ENCODE measurements around the gene MARF1. TPM values are rescaled to one million over a fixed set of nuclear protein-coding genes. Genes with fewer than 3 reads are reported as not detected.
"Not testable (repeated sequence)": the region's sequence is repeated elsewhere in the genome, so short reads cannot be mapped to it uniquely, and the experiment has no call there.

The MARF1 gene
- total RNA-seq, 1 donor from 2014 or later: 48.4 TPM

- no peak for ATAC-seq
- DNase-seq (ENCODE audit: missing footprints): no peak
- intact Hi-C loops (cut with DNase I): no loop called here
These were observed 78.2 kb downstream of the MARF1 start for GRCh38 chr16:15564604-15565339.

DNA sequence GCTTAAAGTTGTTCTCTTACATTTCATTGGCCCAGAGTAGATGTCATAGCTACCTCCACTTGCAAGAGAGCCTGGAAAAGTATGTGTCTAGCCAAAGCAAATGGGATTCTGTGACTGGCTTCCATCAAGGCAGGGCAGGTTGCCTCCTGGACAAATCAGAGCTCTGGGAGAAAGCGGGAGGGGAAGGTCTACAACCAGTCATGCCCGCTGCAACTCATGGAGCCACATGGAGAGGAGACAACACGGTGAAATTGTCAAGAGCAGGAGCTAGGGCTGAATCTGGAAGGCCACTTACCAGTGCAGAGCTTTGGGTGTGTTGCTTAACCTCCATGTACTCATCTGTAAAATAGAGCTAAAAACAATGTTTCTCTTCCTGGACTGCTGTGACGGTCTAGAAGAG, 83.8 kb downstream of the MARF1 start:
- intact Hi-C loops (cut with DNase I): no loop called here
- DNase-seq (ENCODE audit: missing footprints): no peak
- no peak for ATAC-seq

- no peak for ATAC-seq
- intact Hi-C loops (cut with DNase I): no loop called here
- no peak for DNase-seq (ENCODE audit: missing footprints)
These were observed 85.7 kb downstream of the MARF1 start for GRCh38 chr16:15557258-15557657.

GRCh38 chr16:15556130-15556529, 86.8 kb downstream of the MARF1 start:
- DNase-seq (ENCODE audit: missing footprints) (no peak), ATAC-seq (no peak)
- intact Hi-C loops (cut with DNase I): no loop called here

DNA sequence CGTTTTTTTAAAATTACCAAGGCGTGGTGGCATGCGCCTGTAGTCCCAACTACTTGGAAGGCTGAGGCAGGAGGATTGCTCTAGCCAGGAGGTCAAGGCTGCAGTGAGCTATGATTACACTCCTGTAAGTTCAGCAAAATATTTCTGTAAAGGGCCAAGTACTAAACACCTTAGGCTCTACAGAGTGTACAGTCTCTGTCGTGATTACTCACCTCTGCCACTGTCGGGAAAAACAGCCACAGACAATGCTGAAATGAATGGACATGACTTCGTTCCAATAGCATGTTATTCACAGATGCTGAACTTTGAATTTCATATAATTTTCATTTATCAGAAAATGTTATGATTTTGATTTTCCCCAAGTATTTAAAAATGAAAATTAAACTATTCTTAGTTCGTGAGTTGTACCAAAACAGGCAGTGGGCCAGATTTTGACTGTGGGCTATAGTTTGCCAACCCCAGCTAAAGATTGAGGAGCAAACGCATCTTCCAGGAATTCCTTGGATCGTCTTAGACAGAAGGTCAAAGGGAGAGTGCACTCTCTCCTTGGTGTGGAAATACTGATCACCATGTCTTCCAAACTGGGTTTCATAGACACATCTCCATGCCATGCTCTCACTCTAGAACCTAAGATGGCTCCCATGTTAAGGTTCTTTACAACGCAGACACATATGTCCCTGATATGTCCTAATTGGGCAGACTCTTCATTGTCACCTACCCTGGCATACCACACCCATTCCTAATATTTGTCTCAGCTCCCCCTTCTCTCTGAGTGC, 89.5 kb downstream of the MARF1 start:
- DNase-seq (ENCODE audit: missing footprints) (no peak), ATAC-seq (no peak)
- intact Hi-C loops (cut with DNase I): no loop called here

DNA sequence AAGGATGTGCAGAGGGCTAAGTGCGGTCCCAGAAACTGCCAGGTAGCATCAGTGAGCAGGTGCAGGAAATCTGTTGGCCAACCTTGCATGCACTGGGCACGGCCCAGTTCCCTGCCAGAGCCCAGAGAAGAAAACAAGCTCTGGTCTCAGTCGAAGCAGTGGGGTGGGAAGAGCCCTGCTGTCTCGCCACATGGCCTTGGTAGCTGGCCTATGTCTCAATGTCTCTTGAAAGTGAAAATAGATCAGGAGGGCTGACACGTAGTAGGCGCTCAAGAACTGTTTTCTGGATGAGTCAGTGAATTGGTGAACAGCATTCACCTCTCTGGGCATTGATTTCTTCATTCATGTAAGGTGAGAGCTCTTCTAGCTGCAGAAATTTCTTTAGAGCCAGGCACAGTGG, 90.4 kb downstream of the MARF1 start:
- intact Hi-C loops (cut with DNase I): no loop called here
- ATAC-seq (no peak), DNase-seq (ENCODE audit: missing footprints) (no peak)

GRCh38 chr16:15548482-15548891, 94.5 kb downstream of the MARF1 start:
- intact Hi-C loops (cut with DNase I): no loop called here
- ATAC-seq (no peak), DNase-seq (ENCODE audit: missing footprints) (no peak)

DNA sequence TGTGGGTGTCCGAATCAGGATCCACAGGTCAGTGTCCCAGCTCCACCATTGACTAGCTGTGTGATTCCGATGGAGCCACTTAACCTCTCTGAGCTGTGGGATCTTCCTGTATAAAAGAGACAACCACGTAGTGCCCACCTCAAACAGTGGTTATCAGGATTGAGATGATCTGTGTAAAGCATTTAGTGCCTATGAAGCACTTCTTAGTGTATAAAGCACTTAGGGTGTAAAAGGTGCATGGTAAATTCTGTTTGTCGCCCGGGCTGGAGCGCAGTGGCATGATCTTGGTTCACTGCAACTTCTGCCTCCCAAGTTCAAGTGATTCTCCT, 95.2 kb downstream of the MARF1 start:
- no peak for DNase-seq (ENCODE audit: missing footprints)
- no peak for ATAC-seq
- intact Hi-C loops (cut with DNase I): no loop called here

- ATAC-seq; intact Hi-C loops (cut with DNase I); DNase-seq (ENCODE audit: missing footprints): not testable (repeated sequence)
These were observed 95.7 kb downstream of the MARF1 start for GRCh38 chr16:15547072-15547767.

- ATAC-seq: no peak
- no peak for DNase-seq (ENCODE audit: missing footprints)
- intact Hi-C loops (cut with DNase I): no loop called here
These were observed 97.4 kb downstream of the MARF1 start for GRCh38 chr16:15545544-15545943.

DNA sequence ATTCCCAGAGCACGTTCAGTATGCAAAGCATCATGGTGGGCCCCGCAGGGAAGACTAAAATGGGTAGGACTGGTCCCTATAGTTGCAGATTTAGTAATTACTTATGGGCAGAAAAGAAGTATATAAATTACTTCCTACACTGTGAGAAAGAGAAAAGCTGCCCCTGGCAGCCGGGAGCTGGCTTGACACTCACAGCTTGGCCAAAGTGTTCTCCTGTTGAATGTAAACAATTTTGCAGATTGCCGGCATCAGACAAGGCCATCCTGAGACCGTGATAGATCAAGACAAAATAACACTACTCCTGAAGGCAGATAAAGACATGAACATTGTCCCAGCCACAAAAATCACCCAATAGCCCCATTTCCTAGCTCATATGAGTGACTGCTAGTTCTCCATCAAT, 98.5 kb downstream of the MARF1 start:
- DNase-seq (ENCODE audit: missing footprints) (no peak), ATAC-seq (no peak)
- intact Hi-C loops (cut with DNase I): no loop called here

Other genes with a start within 250 kb of the MARF1 start
- gene MPV17L, start 247.4 kb downstream of the MARF1 start, total RNA-seq: 5.2 TPM
- gene BMERB1, start 208.6 kb downstream of the MARF1 start, total RNA-seq: 61.4 TPM
- gene NDE1, start 7.1 kb upstream of the MARF1 start, total RNA-seq: 19.2 TPM
- 17.9 TPM for gene MYH11, start 213.9 kb upstream of the MARF1 start, total RNA-seq
- gene CEP20, start 245.4 kb upstream of the MARF1 start, total RNA-seq: 32.0 TPM

Measured in Right ventricle myocardium inferior (tissue), 1 donor.